ENCODE measurements around the gene SERPINA6. TPM values are rescaled to one million over a fixed set of nuclear protein-coding genes. Genes with fewer than 3 reads are reported as not detected.

SERPINA6 gene
- total and polyA plus RNA-seq, 2 experiments from 2014 or later: 0.11 TPM; not detected in 1

DNA sequence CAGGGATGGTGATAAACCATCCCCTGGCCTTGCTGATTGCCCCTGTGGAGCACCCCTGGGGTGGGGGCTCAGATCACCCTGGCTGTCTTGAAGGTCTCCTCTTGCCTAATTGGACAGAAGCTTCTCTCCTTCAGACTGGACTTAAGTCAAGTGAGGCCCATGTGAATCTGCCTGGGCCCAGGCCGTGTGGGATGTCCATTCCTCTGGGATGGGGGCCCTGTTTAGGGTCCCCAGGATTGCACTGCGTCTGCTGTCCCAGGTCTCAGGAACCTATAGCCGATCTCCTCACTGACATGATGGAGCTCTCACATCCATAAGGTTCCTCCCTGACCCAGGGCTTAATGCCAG, 45.1 kb upstream of the SERPINA6 start:
- Histone ChIP-seq H3K9me3 (ENCODE audit: low read depth) (no peaks in the 10 kb centered on the region), H3K27ac (no peak overlapping the region), H3K36me3 (no peaks in the 10 kb centered on the region), H3K4me3 (no peak overlapping the region), H3K27me3 (no peaks in the 10 kb centered on the region), H3K4me1 (ENCODE audit: low read depth) (no peaks in the 10 kb centered on the region)
- TF ChIP-seq, protein P1, sequence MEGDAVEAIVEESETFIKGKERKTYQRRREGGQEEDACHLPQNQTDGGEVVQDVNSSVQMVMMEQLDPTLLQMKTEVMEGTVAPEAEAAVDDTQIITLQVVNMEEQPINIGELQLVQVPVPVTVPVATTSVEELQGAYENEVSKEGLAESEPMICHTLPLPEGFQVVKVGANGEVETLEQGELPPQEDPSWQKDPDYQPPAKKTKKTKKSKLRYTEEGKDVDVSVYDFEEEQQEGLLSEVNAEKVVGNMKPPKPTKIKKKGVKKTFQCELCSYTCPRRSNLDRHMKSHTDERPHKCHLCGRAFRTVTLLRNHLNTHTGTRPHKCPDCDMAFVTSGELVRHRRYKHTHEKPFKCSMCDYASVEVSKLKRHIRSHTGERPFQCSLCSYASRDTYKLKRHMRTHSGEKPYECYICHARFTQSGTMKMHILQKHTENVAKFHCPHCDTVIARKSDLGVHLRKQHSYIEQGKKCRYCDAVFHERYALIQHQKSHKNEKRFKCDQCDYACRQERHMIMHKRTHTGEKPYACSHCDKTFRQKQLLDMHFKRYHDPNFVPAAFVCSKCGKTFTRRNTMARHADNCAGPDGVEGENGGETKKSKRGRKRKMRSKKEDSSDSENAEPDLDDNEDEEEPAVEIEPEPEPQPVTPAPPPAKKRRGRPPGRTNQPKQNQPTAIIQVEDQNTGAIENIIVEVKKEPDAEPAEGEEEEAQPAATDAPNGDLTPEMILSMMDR (IDR thresholded peaks at IDR 0.05; ENCODE audit: low read depth, low read length): no peak
- no peak for DNase-seq (ENCODE audit: low read depth in 1 of 2, low spot score in 1 of 2)

DNA sequence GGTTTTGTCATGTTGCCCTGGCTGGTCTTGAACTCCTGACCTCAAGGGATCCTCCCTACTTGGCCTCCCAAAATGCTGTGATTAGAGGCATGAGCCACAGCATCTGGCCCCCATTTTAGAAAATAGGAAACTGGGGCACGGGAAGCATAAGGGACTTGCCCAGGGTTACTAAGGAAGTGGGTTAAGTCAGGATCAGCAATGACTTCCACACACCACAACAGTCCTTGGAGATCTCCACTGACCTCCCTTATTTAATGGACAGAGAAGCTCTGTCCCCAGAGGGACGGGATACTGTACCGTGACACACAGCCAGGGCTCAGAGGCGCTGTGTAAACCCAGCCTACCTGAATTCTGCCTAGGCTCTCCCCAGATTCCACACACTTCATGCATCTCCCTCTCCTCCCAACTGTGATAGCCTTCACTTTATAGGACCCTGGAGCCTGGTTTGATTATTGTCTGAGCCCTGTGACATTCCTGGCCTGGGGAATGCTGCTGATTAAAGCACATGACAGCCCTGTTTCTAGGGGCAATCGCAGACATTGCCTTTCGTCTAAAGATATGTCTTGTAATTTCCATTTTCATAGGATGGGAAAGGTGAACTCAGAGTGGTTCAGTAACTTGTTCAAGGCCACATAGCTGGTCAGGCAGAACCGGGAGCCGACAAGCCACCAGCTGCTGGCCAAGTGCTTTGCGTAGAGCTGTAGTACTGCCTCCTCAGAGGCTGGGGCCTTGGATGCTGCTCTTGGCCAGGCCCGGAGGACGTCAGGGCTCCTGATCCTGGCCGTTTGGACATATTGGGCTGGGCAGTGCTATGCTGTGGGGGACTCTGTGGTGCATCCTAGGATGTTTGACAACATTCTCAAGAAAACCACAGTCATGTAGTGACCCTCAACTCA, 44.5 kb upstream of the SERPINA6 start:
- Histone ChIP-seq H3K27me3 (no peaks in the 10 kb centered on the region), H3K4me1 (ENCODE audit: low read depth) (no peaks in the 10 kb centered on the region), H3K4me3 (no peak overlapping the region), H3K9me3 (ENCODE audit: low read depth) (no peaks in the 10 kb centered on the region), H3K36me3 (no peaks in the 10 kb centered on the region), H3K27ac (no peak overlapping the region)
- no peak for DNase-seq (ENCODE audit: low read depth in 1 of 2, low spot score in 1 of 2)
- TF ChIP-seq, protein P1 (IDR thresholded peaks at IDR 0.05; ENCODE audit: low read depth, low read length): no peak

DNA sequence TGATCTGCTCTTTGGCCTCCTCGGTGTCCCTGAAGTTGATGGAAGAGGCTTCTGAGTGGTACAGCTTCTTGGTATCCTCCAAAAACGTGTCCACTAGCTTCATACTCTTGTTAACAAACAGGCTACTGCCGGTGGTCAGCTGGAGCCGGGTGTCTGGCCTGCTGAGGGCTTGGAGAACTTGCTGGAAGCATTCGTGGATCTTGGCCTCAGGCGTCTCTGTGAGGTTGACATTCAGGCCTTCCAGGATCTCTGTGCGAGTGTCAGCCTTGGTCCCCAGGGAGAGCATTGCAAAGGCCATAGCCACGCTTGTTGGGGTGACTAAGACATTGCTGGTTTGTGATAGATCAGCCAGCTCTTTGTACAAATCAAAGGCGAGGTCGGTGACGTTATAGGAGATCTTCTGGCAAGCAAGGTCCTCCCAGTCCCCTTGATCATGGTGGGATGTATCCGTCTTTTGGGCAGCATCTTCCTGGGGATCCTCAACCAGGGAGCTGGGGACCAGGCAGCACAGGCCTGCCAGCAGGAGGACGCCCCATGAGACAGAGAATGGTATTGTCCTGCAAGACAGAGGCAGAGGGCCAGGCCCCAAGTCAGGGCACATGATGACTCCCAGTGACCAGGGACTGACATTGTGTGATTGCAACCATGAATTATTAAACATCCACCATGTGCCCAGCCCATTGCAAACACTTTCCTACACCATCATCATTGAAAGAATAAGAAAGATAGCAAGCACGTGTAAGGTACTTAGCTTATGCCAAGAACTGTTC, 43.2 kb upstream of the SERPINA6 start, which contains the start of gene SERPINA2:
SERPINA2 (minus strand) TSS at position 553 of the 770 bp plus-strand sequence.
- Histone ChIP-seq H3K4me1 (ENCODE audit: low read depth) (no peaks in the 10 kb centered on the region), H3K36me3 (no peaks in the 10 kb centered on the region), H3K4me3 (no peak within 1 kb of the TSS), H3K27ac (no peak within 1 kb of the TSS), H3K9me3 (ENCODE audit: low read depth) (no peaks in the 10 kb centered on the region), H3K27me3 (no peaks in the 10 kb centered on the region)
- TF ChIP-seq, protein P1 (IDR thresholded peaks at IDR 0.05; ENCODE audit: low read depth, low read length): no peak
- DNase-seq (ENCODE audit: low read depth in 1 of 2, low spot score in 1 of 2): no peak

DNA sequence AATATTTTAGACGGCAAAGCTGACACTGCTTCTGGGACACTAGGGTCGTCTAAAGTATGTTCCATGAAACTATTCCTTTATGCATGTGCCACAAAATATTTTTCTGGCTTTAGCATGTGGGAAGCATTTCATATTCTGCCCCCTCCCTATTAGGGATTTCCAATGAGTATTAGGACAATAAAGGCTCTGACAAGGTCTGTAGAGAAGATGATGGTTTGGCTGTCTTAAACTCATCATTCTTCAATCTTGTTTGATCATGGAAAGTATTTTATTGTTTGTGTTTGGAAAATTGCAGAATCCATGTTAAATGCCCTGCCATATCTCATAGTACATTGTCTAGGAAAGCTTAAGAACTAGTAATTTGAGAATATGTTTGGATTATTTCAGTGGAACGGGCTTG, 42.5 kb upstream of the SERPINA6 start:
- H3K27ac ChIP-seq: no peak overlapping the region
- no peaks in the 10 kb centered on the region for H3K4me1 ChIP-seq (ENCODE audit: low read depth)
- H3K36me3 ChIP-seq: no peaks in the 10 kb centered on the region
- no peaks in the 10 kb centered on the region for H3K27me3 ChIP-seq
- TF ChIP-seq, protein P1 (IDR thresholded peaks at IDR 0.05; ENCODE audit: low read depth, low read length): no peak
- H3K9me3 ChIP-seq (ENCODE audit: low read depth): no peaks in the 10 kb centered on the region
- no peak for DNase-seq (ENCODE audit: low read depth in 1 of 2, low spot score in 1 of 2)
- H3K4me3 ChIP-seq: no peak overlapping the region

DNA sequence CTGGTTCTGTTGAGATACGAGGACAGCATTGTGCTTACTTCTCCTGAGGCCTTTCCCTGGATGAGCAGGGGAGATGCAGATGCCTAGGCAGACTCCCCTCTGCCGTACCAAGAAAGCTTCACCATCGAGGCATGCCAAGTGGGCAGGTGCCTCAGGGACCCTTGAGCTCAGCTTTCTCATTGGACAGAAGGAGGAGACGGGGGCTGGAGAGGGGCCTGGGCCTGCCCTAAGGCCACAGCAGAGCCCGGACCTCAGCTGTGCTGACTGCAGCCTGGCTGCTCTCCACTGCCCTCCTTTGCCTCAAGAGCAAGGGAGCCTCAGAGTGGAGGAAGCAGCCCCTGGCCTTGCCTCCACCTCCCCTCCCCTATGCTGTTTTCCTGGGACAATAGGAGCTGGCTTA, 41.8 kb upstream of the SERPINA6 start:
- no peak overlapping the region for H3K27ac ChIP-seq
- no peaks in the 10 kb centered on the region for H3K36me3 ChIP-seq
- H3K27me3 ChIP-seq: no peaks in the 10 kb centered on the region
- no peaks in the 10 kb centered on the region for H3K4me1 ChIP-seq (ENCODE audit: low read depth)
- no peaks in the 10 kb centered on the region for H3K9me3 ChIP-seq (ENCODE audit: low read depth)
- no peak overlapping the region for H3K4me3 ChIP-seq
- TF ChIP-seq, protein P1 (IDR thresholded peaks at IDR 0.05; ENCODE audit: low read depth, low read length): no peak
- DNase-seq (ENCODE audit: low read depth in 1 of 2, low spot score in 1 of 2): no peak
